ENCODE data around the gene PTGER4.
"Not testable (repeated sequence)": the region's sequence is repeated elsewhere in the genome, so short reads cannot be mapped to it uniquely, and the experiment has no call there.

The PTGER4 gene

GRCh38 chr5:40679913-40680681 lies at the start of gene PTGER4:
Gene PTGER4, plus strand, starts transcription at chr5:40679915. Its CDS starts 1,079 bp downstream, at chr5:40680994.
- H3K4me3 ChIP-seq (ENCODE audit: low read length): peak within 1 kb of the TSS; percentile 75

GRCh38 chr5:40630126-40630525 lies 49.6 kb upstream of the PTGER4 start:
- Histone ChIP-seq H3K4me1 (ENCODE audit: control insufficient read depth, low read depth, low read length) (no peaks in the 10 kb centered on the region), H3K27ac (ENCODE audit: low read length) (no peak overlapping the region), H3K4me3 (ENCODE audit: low read length) (no peak overlapping the region), H3K36me3 (ENCODE audit: control insufficient read depth, low read depth, low read length) (no peaks in the 10 kb centered on the region), H3K9me3 (ENCODE audit: control insufficient read depth, low read depth, low read length) (no peaks in the 10 kb centered on the region), H3K27me3 (ENCODE audit: control insufficient read depth, insufficient read depth, low read length) (no peaks in the 10 kb centered on the region), H3K9ac (ENCODE audit: low read length) (no peak overlapping the region)

More at GRCh38 chr5:40679913-40680681, at the start of gene PTGER4:
- no peak within 1 kb of the TSS for H3K27ac ChIP-seq (ENCODE audit: low read length)
- H3K36me3 ChIP-seq (ENCODE audit: control insufficient read depth, low read depth, low read length): no peaks in the 10 kb centered on the region
- peaks cover 51% of the 10 kb centered on the region for H3K27me3 ChIP-seq (ENCODE audit: control insufficient read depth, insufficient read depth, low read length)
- H3K9me3 ChIP-seq (ENCODE audit: control insufficient read depth, low read depth, low read length): no peaks in the 10 kb centered on the region
- H3K9ac ChIP-seq (ENCODE audit: low read length): peak within 1 kb of the TSS; percentile 46
- H3K4me1 ChIP-seq (ENCODE audit: control insufficient read depth, low read depth, low read length): peaks cover 15% of the 10 kb centered on the region

- Histone ChIP-seq H3K4me1 (ENCODE audit: control insufficient read depth, low read depth, low read length) (no peaks in the 10 kb centered on the region), H3K27ac (ENCODE audit: low read length) (no peak overlapping the region), H3K36me3 (ENCODE audit: control insufficient read depth, low read depth, low read length) (no peaks in the 10 kb centered on the region), H3K9ac (ENCODE audit: low read length) (no peak overlapping the region), H3K27me3 (ENCODE audit: control insufficient read depth, insufficient read depth, low read length) (no peaks in the 10 kb centered on the region), H3K4me3 (ENCODE audit: low read length) (no peak overlapping the region), H3K9me3 (ENCODE audit: control insufficient read depth, low read depth, low read length) (no peaks in the 10 kb centered on the region)
Observed at GRCh38 chr5:40631236-40631635, 48.5 kb upstream of the PTGER4 start.

- Histone ChIP-seq H3K4me3 (ENCODE audit: low read length) (no peak overlapping the region), H3K9me3 (ENCODE audit: control insufficient read depth, low read depth, low read length) (no peaks in the 10 kb centered on the region), H3K27ac (ENCODE audit: low read length) (no peak overlapping the region), H3K9ac (ENCODE audit: low read length) (no peak overlapping the region), H3K4me1 (ENCODE audit: control insufficient read depth, low read depth, low read length) (no peaks in the 10 kb centered on the region), H3K27me3 (ENCODE audit: control insufficient read depth, insufficient read depth, low read length) (no peaks in the 10 kb centered on the region), H3K36me3 (ENCODE audit: control insufficient read depth, low read depth, low read length) (no peaks in the 10 kb centered on the region)
Observed at GRCh38 chr5:40634154-40634553, 45.6 kb upstream of the PTGER4 start.

- no peaks in the 10 kb centered on the region for H3K36me3 ChIP-seq (ENCODE audit: control insufficient read depth, low read depth, low read length)
- H3K9ac ChIP-seq (ENCODE audit: low read length): no peak overlapping the region
- no peaks in the 10 kb centered on the region for H3K9me3 ChIP-seq (ENCODE audit: control insufficient read depth, low read depth, low read length)
- no peak overlapping the region for H3K4me3 ChIP-seq (ENCODE audit: low read length)
- H3K4me1 ChIP-seq (ENCODE audit: control insufficient read depth, low read depth, low read length): no peaks in the 10 kb centered on the region
- H3K27me3 ChIP-seq (ENCODE audit: control insufficient read depth, insufficient read depth, low read length): no peaks in the 10 kb centered on the region
- H3K27ac ChIP-seq (ENCODE audit: low read length): no peak overlapping the region
Observed at GRCh38 chr5:40634593-40634992, 45.1 kb upstream of the PTGER4 start.

GRCh38 chr5:40639531-40639930 lies 40.2 kb upstream of the PTGER4 start:
- H3K9me3 ChIP-seq (ENCODE audit: control insufficient read depth, low read depth, low read length); H3K27me3 ChIP-seq (ENCODE audit: control insufficient read depth, insufficient read depth, low read length); H3K4me3 ChIP-seq (ENCODE audit: low read length); H3K36me3 ChIP-seq (ENCODE audit: control insufficient read depth, low read depth, low read length); H3K9ac ChIP-seq (ENCODE audit: low read length); H3K27ac ChIP-seq (ENCODE audit: low read length); H3K4me1 ChIP-seq (ENCODE audit: control insufficient read depth, low read depth, low read length): not testable (repeated sequence)

DNA sequence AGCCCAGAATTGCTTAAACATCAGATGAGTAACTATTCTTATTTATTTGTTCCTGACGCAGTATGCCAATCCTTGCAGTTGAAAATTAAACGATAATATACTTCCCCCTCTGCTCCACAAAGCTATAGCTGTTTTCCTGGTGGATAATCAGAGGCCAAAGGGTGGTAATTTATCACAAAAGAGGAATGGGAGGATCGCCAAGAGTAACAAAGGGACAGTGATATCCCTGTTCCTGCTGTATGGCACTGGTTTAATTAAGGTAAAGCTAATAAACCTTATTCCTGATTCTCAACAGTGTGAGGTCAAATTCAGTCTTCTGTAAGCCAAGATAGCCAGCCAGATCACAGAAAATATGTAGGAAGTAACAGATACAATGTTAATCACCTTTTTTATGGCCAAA lies 33.4 kb upstream of the PTGER4 start:
- Histone ChIP-seq H3K4me1 (ENCODE audit: control insufficient read depth, low read depth, low read length) (no peaks in the 10 kb centered on the region), H3K9ac (ENCODE audit: low read length) (no peak overlapping the region), H3K4me3 (ENCODE audit: low read length) (no peak overlapping the region), H3K36me3 (ENCODE audit: control insufficient read depth, low read depth, low read length) (no peaks in the 10 kb centered on the region), H3K9me3 (ENCODE audit: control insufficient read depth, low read depth, low read length) (no peaks in the 10 kb centered on the region), H3K27ac (ENCODE audit: low read length) (no peak overlapping the region), H3K27me3 (ENCODE audit: control insufficient read depth, insufficient read depth, low read length) (no peaks in the 10 kb centered on the region)

DNA sequence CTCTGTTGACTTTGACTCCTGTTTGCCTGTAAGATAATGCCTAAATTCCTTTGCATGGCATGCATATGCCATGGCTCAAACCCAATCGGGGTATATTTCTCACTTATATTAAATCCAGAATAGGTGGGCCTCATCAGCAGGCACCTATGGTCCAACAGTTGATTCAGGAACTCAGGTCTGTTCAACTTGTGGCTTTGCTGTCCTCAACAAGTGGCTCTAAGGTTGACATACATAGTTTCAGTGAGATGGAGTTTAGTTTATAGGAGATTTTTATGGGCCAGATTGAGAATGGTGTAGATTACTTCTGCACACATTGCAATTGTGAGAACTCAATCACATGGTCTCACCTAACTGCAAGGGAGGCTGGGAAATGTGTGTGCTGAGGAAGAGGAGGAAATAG lies 31.6 kb upstream of the PTGER4 start:
- Histone ChIP-seq H3K36me3 (ENCODE audit: control insufficient read depth, low read depth, low read length) (no peaks in the 10 kb centered on the region), H3K9ac (ENCODE audit: low read length) (no peak overlapping the region), H3K27ac (ENCODE audit: low read length) (no peak overlapping the region), H3K9me3 (ENCODE audit: control insufficient read depth, low read depth, low read length) (no peaks in the 10 kb centered on the region), H3K4me1 (ENCODE audit: control insufficient read depth, low read depth, low read length) (no peaks in the 10 kb centered on the region), H3K4me3 (ENCODE audit: low read length) (no peak overlapping the region), H3K27me3 (ENCODE audit: control insufficient read depth, insufficient read depth, low read length) (no peaks in the 10 kb centered on the region)

DNA sequence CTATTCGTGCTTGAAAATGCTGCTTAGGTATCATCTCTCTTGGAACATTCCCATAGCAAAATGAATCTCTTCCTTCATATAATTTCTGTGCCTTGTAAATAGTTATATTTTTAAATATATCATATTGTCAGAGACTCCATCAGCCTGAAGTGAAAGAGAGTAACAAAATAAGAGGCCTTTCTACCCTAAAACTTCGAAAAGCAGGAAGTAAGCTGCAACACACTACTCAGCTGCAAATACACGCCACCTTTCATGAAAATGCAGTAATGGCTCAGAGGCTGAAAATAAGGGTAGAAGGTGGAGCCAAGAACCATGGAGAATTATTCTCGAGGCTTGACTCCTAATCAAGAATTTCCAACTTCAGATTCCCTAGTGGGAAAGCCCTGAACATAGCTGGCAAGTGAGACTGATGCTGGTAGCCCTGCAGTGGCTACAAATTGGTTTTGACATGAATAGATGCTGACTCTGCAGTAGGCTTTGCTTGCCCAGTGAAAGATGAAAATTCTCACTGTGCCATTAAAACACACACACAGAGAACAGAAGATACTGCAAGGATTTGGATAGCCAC lies 30.2 kb upstream of the PTGER4 start:
- Histone ChIP-seq H3K9ac (ENCODE audit: low read length) (no peak overlapping the region), H3K4me1 (ENCODE audit: control insufficient read depth, low read depth, low read length) (no peaks in the 10 kb centered on the region), H3K27ac (ENCODE audit: low read length) (no peak overlapping the region), H3K27me3 (ENCODE audit: control insufficient read depth, insufficient read depth, low read length) (no peaks in the 10 kb centered on the region), H3K9me3 (ENCODE audit: control insufficient read depth, low read depth, low read length) (no peaks in the 10 kb centered on the region), H3K36me3 (ENCODE audit: control insufficient read depth, low read depth, low read length) (no peaks in the 10 kb centered on the region), H3K4me3 (ENCODE audit: low read length) (no peak overlapping the region)

DNA sequence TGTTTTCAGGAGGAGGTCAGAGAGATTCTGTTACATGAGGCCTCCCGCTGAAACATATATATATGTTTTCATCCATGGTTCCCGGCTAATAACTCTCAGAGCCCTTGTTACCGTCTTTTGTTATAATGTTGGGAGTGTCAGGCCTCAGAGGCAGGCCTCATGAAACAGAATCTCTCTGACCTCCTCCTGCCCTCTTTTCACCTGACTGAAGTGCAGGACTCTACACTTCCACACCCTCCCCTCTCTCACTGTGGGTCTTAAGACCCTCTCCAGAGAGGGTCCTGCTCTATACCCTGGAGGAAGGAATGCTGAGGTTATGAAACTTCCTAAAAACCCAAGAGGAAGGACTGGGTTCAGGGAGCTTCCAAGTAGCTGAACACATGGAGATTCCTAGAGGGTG lies 28.5 kb upstream of the PTGER4 start:
- no peaks in the 10 kb centered on the region for H3K36me3 ChIP-seq (ENCODE audit: control insufficient read depth, low read depth, low read length)
- no peaks in the 10 kb centered on the region for H3K27me3 ChIP-seq (ENCODE audit: control insufficient read depth, insufficient read depth, low read length)
- no peaks in the 10 kb centered on the region for H3K9me3 ChIP-seq (ENCODE audit: control insufficient read depth, low read depth, low read length)
- H3K27ac ChIP-seq (ENCODE audit: low read length): no peak overlapping the region
- no peak overlapping the region for H3K9ac ChIP-seq (ENCODE audit: low read length)
- H3K4me1 ChIP-seq (ENCODE audit: control insufficient read depth, low read depth, low read length): no peaks in the 10 kb centered on the region
- H3K4me3 ChIP-seq (ENCODE audit: low read length): no peak overlapping the region

DNA sequence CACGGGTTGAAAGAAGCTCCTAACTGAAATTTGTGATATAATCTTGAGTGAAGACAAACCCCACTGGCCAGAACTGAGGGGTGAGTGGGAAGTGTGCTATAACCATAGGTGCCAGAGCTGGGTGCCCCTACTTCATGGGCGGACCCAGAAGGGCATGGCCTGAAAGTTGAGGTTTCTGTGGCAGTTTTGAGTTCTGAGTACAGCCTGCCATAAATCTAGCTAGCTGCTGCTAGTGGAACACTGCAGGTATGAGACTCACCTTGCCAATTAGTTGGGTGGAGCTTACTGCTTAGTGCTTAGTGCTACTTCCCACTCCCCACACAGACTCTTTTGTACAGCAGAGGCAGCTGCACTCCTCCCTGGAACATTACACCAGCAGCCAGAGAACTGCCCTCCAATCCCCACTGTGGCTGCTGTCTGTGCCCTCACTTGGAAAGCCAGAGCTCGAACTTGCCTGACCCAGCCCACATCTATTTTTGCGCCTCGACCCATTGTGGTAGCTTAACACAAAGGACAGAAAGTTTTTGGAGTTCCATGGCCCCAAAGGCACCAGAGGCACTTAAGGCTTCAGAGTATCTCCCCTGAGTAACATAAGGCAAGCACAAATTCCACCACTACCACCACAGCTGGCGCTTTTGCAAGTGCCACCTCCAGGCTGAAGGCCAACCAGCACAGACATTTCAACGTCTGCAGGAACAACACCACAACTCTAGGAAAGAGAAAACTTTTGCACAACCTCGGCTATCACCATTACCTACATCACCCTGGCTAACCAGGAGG lies 27.1 kb upstream of the PTGER4 start:
- Histone ChIP-seq H3K9ac (ENCODE audit: low read length) (no peak overlapping the region), H3K36me3 (ENCODE audit: control insufficient read depth, low read depth, low read length) (no peaks in the 10 kb centered on the region), H3K27me3 (ENCODE audit: control insufficient read depth, insufficient read depth, low read length) (no peaks in the 10 kb centered on the region), H3K4me1 (ENCODE audit: control insufficient read depth, low read depth, low read length) (no peaks in the 10 kb centered on the region), H3K27ac (ENCODE audit: low read length) (no peak overlapping the region), H3K9me3 (ENCODE audit: control insufficient read depth, low read depth, low read length) (no peaks in the 10 kb centered on the region), H3K4me3 (ENCODE audit: low read length) (no peak overlapping the region)
